PFSK-1 (cell line): Measurements from ENCODE around the gene OTOP3.

ENCODE experiments used
- FOXP2 ChIP-seq: optimal IDR thresholded peaks from 2 replicates; pipeline ENCODE3; 2011; ENCODE audit warnings: borderline replicate concordance, control low read depth, inconsistent platforms; ENCODE audit not compliant: insufficient read depth; ENCODE audit errors: extremely low read length, extremely low read depth
- POLR2AphosphoS5 ChIP-seq: IDR thresholded peaks from 2 replicates; pipeline ENCODE4 v1.6.1; 2012; ENCODE audit warnings: low read depth, mild to moderate bottlenecking, control low read depth, low read length, moderate library complexity
- SIN3A ChIP-seq: IDR thresholded peaks from 2 replicates; pipeline ENCODE4 v1.6.1; 2012; ENCODE audit warnings: mild to moderate bottlenecking, low read length, moderate library complexity, borderline replicate concordance; ENCODE audit not compliant: insufficient read depth
- TAF1 ChIP-seq: IDR thresholded peaks from 2 replicates; pipeline ENCODE4 v1.6.1; 2012; ENCODE audit warnings: low read length, control low read depth, borderline replicate concordance; ENCODE audit not compliant: insufficient read depth
- TF ChIP-seq, protein P1 (sequence below), 2 experiments: IDR thresholded peaks; 2 replicates each; pipeline versions ENCODE4 v1.6.1 to v1.8.0; 2011 to 2012; ENCODE audit warnings: low read depth in 2 of 2, low read length in 2 of 2, control low read depth in 1 of 2, inconsistent platforms in 1 of 2, mild to moderate bottlenecking in 1 of 2, moderate library complexity in 1 of 2; ENCODE audit not compliant: insufficient read depth in 1 of 2

The OTOP3 gene

DNA sequence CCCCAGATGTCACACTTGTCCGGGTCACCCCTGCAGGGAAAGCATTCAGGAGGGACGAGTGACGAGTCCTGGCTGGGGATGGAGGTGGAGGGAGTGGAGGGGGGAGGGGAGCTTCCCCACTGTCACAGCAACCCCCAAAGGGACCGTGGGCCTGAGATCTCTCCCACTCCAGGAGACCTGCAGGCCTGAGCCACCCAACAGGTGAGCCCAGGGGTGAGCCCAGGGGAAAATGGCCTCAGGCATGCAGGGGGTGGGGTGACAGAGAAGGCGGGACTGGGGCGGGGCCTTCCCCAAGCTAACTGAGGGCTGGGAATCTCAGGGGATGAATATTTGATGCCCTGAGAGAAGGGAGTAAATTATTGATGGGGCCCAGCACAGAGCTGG, 15.1 kb upstream of the OTOP3 start:
- TF ChIP-seq SIN3A (no peak), FOXP2 (no peak), POLR2AphosphoS5 (no peak)

DNA sequence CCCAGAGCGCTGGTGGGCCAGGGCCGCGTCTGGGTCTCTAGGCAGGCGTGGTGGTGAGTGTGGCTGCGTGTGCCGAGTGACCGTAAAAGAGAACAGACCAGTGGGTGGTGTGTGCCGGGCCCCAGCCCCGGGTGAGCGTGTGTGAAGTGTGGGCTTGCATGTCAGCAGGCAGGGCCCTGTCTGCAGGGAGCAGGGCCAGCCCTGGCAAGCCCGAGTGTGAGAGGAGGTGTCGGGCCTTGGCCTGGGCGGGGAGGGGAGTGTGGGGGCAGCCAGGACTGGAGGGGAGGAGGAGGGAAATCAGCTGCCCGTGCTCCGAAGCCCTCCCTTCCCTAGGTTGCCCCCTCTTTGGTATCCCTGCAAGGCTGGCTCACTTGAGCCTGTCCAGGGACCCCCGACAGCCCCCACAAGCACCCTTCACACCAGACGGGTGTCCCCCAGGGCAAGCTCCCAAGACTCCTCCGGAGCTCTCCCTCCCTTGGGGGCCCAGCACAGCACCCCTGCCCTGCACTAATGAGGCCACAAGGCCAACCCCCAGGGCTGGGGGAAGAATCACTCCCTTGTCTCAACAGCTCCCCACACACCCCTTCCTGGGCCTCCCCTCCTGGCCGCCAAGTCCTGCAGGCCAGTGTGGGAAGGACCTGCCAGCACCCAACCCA, 14.5 kb upstream of the OTOP3 start:
- TF ChIP-seq, protein P1, sequence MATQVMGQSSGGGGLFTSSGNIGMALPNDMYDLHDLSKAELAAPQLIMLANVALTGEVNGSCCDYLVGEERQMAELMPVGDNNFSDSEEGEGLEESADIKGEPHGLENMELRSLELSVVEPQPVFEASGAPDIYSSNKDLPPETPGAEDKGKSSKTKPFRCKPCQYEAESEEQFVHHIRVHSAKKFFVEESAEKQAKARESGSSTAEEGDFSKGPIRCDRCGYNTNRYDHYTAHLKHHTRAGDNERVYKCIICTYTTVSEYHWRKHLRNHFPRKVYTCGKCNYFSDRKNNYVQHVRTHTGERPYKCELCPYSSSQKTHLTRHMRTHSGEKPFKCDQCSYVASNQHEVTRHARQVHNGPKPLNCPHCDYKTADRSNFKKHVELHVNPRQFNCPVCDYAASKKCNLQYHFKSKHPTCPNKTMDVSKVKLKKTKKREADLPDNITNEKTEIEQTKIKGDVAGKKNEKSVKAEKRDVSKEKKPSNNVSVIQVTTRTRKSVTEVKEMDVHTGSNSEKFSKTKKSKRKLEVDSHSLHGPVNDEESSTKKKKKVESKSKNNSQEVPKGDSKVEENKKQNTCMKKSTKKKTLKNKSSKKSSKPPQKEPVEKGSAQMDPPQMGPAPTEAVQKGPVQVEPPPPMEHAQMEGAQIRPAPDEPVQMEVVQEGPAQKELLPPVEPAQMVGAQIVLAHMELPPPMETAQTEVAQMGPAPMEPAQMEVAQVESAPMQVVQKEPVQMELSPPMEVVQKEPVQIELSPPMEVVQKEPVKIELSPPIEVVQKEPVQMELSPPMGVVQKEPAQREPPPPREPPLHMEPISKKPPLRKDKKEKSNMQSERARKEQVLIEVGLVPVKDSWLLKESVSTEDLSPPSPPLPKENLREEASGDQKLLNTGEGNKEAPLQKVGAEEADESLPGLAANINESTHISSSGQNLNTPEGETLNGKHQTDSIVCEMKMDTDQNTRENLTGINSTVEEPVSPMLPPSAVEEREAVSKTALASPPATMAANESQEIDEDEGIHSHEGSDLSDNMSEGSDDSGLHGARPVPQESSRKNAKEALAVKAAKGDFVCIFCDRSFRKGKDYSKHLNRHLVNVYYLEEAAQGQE (IDR thresholded peaks at IDR 0.05; ENCODE audit: insufficient read depth in 1 of 2, low read depth in 2 of 2, low read length in 2 of 2), result no peak
- TF ChIP-seq FOXP2 (no peak), TAF1 (no peak), POLR2AphosphoS5 (no peak), SIN3A (no peak)

DNA sequence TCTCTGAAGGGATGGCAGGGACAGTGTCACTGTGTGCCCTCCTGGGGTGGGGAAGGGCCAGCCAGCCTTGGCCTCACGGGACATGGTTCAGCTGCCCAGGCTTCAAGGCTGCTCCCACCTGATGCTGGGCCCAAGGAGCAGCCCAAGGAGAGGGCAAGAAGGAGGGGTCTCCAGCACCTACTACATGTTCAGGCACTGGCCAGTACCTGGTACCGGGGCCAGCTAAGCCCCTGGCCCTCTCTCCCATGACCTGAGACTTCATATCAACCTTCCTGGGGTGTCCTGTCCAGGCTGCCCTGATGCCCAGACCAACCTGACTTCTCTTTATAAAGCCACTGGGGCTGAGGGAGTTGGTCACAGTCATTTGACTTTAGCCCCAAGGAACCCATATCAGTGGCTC, 13.9 kb upstream of the OTOP3 start:
- TF ChIP-seq SIN3A (no peak), POLR2AphosphoS5 (no peak), FOXP2 (no peak), TAF1 (no peak)
- TF ChIP-seq, protein P1 (IDR thresholded peaks at IDR 0.05; ENCODE audit: insufficient read depth in 1 of 2, low read depth in 2 of 2, low read length in 2 of 2), result no peak

DNA sequence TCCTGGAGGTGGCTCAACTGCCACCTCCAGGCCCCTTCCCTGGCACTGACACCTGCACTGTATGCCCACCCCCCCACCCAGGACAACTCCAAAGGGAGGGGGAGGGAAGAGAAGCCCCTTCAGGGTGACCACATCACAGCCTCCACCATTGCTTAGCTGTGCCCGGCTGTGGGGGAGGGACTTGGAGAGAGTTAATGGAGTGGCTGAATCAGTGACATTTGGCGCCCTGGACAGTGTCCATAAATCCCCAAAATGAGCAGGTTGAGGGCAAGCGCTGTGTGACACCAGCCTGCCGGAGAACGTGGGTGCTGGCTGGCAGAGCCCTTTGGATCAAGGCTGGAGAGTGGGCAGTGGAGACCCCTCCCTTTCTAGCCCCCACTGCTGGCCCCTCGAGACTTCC, 13.5 kb upstream of the OTOP3 start:
- TF ChIP-seq SIN3A, result no peak
- TF ChIP-seq FOXP2, result no peak
- no peak for TF ChIP-seq POLR2AphosphoS5
- TF ChIP-seq, protein P1 (IDR thresholded peaks at IDR 0.05; ENCODE audit: insufficient read depth in 1 of 2, low read depth in 2 of 2, low read length in 2 of 2), result no peak

DNA sequence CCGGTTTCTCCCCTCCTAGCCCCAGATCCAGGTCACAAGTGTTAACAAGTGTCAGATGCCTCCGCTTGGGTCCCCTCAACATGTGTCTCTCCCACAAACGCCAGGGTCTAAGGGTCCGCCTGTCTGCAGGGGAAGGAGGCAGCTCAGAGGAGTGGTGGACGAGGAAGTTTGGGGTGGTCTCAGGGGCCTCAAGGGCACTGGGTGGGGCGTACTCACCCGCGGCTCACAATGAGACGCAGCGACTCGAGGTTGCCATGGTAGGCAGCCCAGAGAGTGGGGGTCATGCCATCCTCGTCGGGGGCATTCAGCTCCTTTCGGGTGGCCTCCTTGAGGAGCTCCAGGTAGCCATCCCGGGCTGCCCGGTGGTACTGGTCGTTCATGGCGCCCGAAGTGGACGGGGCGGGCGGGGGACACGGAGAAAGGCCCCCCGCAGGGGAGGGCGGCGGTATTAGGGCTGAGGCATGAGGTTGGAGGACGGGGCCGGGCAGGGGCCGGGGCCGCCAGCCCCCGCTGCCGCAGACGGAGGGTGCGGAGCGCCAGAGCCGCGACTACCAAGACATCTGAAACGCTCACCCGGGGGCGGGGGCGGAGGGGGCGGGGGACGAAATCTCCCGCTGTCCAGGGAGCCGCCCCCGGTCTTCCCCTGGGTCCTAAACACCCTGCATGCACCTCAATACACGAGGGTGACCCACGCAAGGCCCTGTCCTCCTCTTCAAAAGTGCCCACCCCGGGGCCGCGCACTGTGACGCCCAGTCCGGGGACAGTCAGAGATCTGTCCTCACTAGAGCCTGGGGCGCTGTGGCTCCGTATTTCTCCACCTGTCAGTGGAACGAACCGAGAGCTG, 12.8 kb upstream of the OTOP3 start, which contains the start of gene USH1G:
TSS of gene USH1G (minus strand) at position 562 of the 844 bp plus-strand sequence. CDS start at position 380, 182 bp downstream.
- no peak for TF ChIP-seq SIN3A
- TF ChIP-seq POLR2AphosphoS5, result no peak
- no peak for TF ChIP-seq TAF1
- no peak for TF ChIP-seq FOXP2
- TF ChIP-seq, protein P1 (IDR thresholded peaks at IDR 0.05; ENCODE audit: insufficient read depth in 1 of 2, low read depth in 2 of 2, low read length in 2 of 2), result no peak
